GM21723 (cell line): Measurements from ENCODE around the gene HGFAC.

ENCODE experiments used
- ATAC-seq: cut with Tn5 transposase; IDR thresholded peaks from one replicate; pipeline ENCODE4 v1.9.1; 2021; ENCODE audit warnings: mild to moderate bottlenecking, moderate library complexity; ENCODE audit not compliant: unreplicated experiment

HGFAC gene

GRCh38 chr4:3423406-3423805 is 18.4 kb upstream of the HGFAC start:
- ATAC-seq: no peak

GRCh38 chr4:3423952-3424351 is 17.8 kb upstream of the HGFAC start:
- no peak for ATAC-seq

- ATAC-seq: no peak
Observed at GRCh38 chr4:3424522-3425095, 17.2 kb upstream of the HGFAC start.

GRCh38 chr4:3426465-3427133 is 15.2 kb upstream of the HGFAC start:
- ATAC-seq: no peak

GRCh38 chr4:3427134-3427476 is 14.7 kb upstream of the HGFAC start:
- ATAC-seq: no peak

GRCh38 chr4:3427706-3428446 is 13.9 kb upstream of the HGFAC start:
- ATAC-seq: no peak

- ATAC-seq: no peak
Observed at GRCh38 chr4:3429651-3430050, 12.1 kb upstream of the HGFAC start.

- no peak for ATAC-seq
Observed at GRCh38 chr4:3430524-3430923, 11.2 kb upstream of the HGFAC start.

GRCh38 chr4:3431446-3431993 is 10.2 kb upstream of the HGFAC start:
- ATAC-seq: no peak

- no peak for ATAC-seq
Observed at GRCh38 chr4:3432381-3432790, 9.4 kb upstream of the HGFAC start.

GRCh38 chr4:3433138-3433869 is 8.5 kb upstream of the HGFAC start:
- no peak for ATAC-seq

- ATAC-seq: no peak
Observed at GRCh38 chr4:3434881-3435685, 6.7 kb upstream of the HGFAC start.

GRCh38 chr4:3435686-3435956 is 6.1 kb upstream of the HGFAC start:
- ATAC-seq: no peak

GRCh38 chr4:3436048-3436797 is 5.5 kb upstream of the HGFAC start:
- ATAC-seq: no peak

GRCh38 chr4:3436798-3437581 is 4.8 kb upstream of the HGFAC start:
- no peak for ATAC-seq

- ATAC-seq: no peak
Observed at GRCh38 chr4:3437582-3437936, 4.2 kb upstream of the HGFAC start.

GRCh38 chr4:3437998-3438846 is 3.5 kb upstream of the HGFAC start:
- no peak for ATAC-seq

- no peak for ATAC-seq
Observed at GRCh38 chr4:3438847-3439180, 3.0 kb upstream of the HGFAC start.

GRCh38 chr4:3439391-3439790 is 2.4 kb upstream of the HGFAC start:
- no peak for ATAC-seq
